Kidney (tissue), 14 donors: ENCODE measurements around the gene MATN1. TPM values are rescaled to one million over a fixed set of nuclear protein-coding genes. Genes with fewer than 3 reads are reported as not detected.
A peak's percentile ranks its signal among the peaks of the same experiment; 100 is the strongest.

ENCODE experiments used
- DNase-seq, 5 donors: peaks; one replicate each; pipeline ENCODE4 v3.0.0-alpha.2; 2013 to 2020
- FAIRE-seq: peaks from 2 replicates; lab custom pipeline; 2012; peaks lifted over from hg19 to GRCh38; lab: Jason Lieb, UNC
- H3K27ac ChIP-seq, 2 donors: one replicate each; pipeline ENCODE4 v1.7.0; 2013; ENCODE audit warnings: low read depth in 2 of 2, low read length in 2 of 2, inconsistent platforms in 1 of 2
- H3K27me3 ChIP-seq: one replicate; pipeline ENCODE4 v1.7.1; 2013; ENCODE audit warnings: low read length, inconsistent platforms; ENCODE audit not compliant: control insufficient read depth, insufficient read depth
- H3K36me3 ChIP-seq, 3 donors: one replicate each; pipeline versions ENCODE4 v1.7.0 to v1.7.1; 2013; ENCODE audit warnings: low read length in 3 of 3, control low read depth in 1 of 3, inconsistent platforms in 1 of 3; ENCODE audit not compliant: insufficient read depth in 3 of 3, control insufficient read depth in 2 of 3
- H3K4me1 ChIP-seq, 3 donors: one replicate each; pipeline versions ENCODE4 v1.7.0 to v1.7.1; 2013; ENCODE audit warnings: low read length in 3 of 3, inconsistent platforms in 1 of 3, low read depth in 1 of 3; ENCODE audit not compliant: control insufficient read depth in 2 of 3, insufficient read depth in 2 of 3
- H3K4me3 ChIP-seq, 3 donors: one replicate each; pipeline versions ENCODE4 v1.7.0 to v1.8.1; 2013; ENCODE audit warnings: low read length in 3 of 3, control low read depth in 1 of 3, inconsistent platforms in 1 of 3
- H3K9ac ChIP-seq, 3 donors: one replicate each; pipeline versions ENCODE4 v1.7.0 to v1.7.1; 2013; ENCODE audit warnings: low read length in 3 of 3, control low read depth in 1 of 3, inconsistent platforms in 1 of 3
- H3K9me3 ChIP-seq, 3 donors: one replicate each; pipeline versions ENCODE4 v1.7.0 to v1.7.1; 2013; ENCODE audit warnings: low read length in 3 of 3, control low read depth in 1 of 3, inconsistent platforms in 1 of 3; ENCODE audit not compliant: control insufficient read depth in 2 of 3, insufficient read depth in 1 of 3
- CTCF ChIP-seq: IDR thresholded peaks from 3 replicates; pipeline ENCODE4 v1.5.1; 2012; ENCODE audit warnings: mild to moderate bottlenecking, moderate library complexity, borderline replicate concordance; ENCODE audit not compliant: insufficient read depth; ENCODE audit errors: extremely low read depth
- intact Hi-C: fragments of 100-400 bp; cut with DNase I; formaldehyde crosslinking; loops from one replicate; pipeline ENCODE4 v1.11.1; 2022
- polyA plus RNA-seq: library from polyadenylated mRNA; stranded (reverse); fragments of 350-450 nt; fragmentation: Illumina TruSeq; extraction: RNeasy Lipid Tissue Mini Kit (QIAGEN cat#74804); gene quantifications from one replicate; pipeline ENCODE4 v1.2.3, GENCODE V29; 2014; ENCODE audit warnings: low read depth, low replicate concordance; ENCODE audit not compliant: insufficient read depth
- total RNA-seq: library from RNA; stranded (reverse); fragmentation: NEBNext Ultra II Directional; extraction: Animal tissue kit (Norgen Biotek cat#: 25700); gene quantifications from one replicate; pipeline ENCODE4 v1.2.1, GENCODE V29; 2021
- donor health status: control.
- donor health status: control.
- donor health status: control.
- donor health status: control.
- donor health status: control.
- donor health status: DM: yes; HTN: yes; CAD: no.
- donor health status: Normal renal cell carcinoma (clear cell type).

Gene MATN1
- total and polyA plus RNA-seq, 2 donors from 2014 or later = 0.13 TPM; not detected in 1

GRCh38 chr1:30682396-30683275 is 40.7 kb downstream of the MATN1 start:
- DNase-seq (no peak), FAIRE-seq (no peak)
- H3K9me3 ChIP-seq = no peaks in the 10 kb centered on the region
- H3K4me1 ChIP-seq = no peaks in the 10 kb centered on the region
- no peak for TF ChIP-seq CTCF
- H3K36me3 ChIP-seq = no peaks in the 10 kb centered on the region
- H3K9ac ChIP-seq = no peak overlapping the region
- H3K4me3 ChIP-seq = no peak overlapping the region
- H3K27ac ChIP-seq = no peak overlapping the region
- peaks cover 10% of the 10 kb centered on the region for H3K27me3 ChIP-seq
- intact Hi-C loops = no loop called here

GRCh38 chr1:30681782-30682181 is 41.6 kb downstream of the MATN1 start:
- no peak for TF ChIP-seq CTCF

DNA sequence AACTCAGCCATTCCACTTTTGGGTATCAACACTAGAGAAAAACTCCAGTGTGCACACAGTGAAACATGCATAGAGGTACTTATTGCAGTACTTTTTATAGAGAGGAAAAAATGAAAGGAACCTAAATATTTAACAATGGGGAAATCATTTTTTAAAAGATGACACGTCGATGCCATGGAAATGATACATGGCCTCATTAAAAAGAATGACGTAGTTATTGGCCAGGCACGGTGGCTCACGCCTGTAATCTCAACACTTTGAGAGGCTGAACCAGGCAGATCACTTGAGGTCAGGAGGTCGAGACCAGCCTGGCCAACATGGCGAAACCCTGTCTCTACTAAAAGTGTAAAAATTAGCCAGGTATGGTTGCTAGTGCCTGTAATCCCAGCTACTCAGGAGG is 42.5 kb downstream of the MATN1 start:
- Histone ChIP-seq H3K27ac (no peak overlapping the region), H3K9me3 (no peaks in the 10 kb centered on the region), H3K9ac (no peak overlapping the region), H3K4me3 (no peak overlapping the region), H3K27me3 (peaks cover 10% of the 10 kb centered on the region), H3K4me1 (no peaks in the 10 kb centered on the region), H3K36me3 (no peaks in the 10 kb centered on the region)
- intact Hi-C loops = no loop called here
- no peak for TF ChIP-seq CTCF
- DNase-seq = peak in 1 of 5 donors; percentile 28
- no peak for FAIRE-seq

More at GRCh38 chr1:30681782-30682181, 41.6 kb downstream of the MATN1 start:
- no peak for FAIRE-seq
- Histone ChIP-seq H3K27ac (no peak overlapping the region), H3K4me1 (no peaks in the 10 kb centered on the region), H3K4me3 (no peak overlapping the region), H3K27me3 (peaks cover 10% of the 10 kb centered on the region), H3K36me3 (no peaks in the 10 kb centered on the region), H3K9me3 (no peaks in the 10 kb centered on the region), H3K9ac (no peak overlapping the region)
- intact Hi-C loops = no loop called here
- DNase-seq = no peak
